M059J (cell line): Measurements from ENCODE around the gene GNG7. TPM values are rescaled to one million over a fixed set of nuclear protein-coding genes. Genes with fewer than 3 reads are reported as not detected.
A peak's percentile ranks its signal among the peaks of the same experiment; 100 is the strongest.
"Not testable (repeated sequence)": the region's sequence is repeated elsewhere in the genome, so short reads cannot be mapped to it uniquely, and the experiment has no call there.

Experiments
- DNase-seq: peaks from one replicate; pipeline ENCODE4 v3.0.0-alpha.2; 2012; ENCODE audit warnings: low read depth
- total RNA-seq: library from RNA; depleted of rRNA; stranded (reverse); fragments of >200 nt; shearing (Covaris generic); gene quantifications from 2 replicates; pipeline ENCODE4 v1.2.3, GENCODE V29; 2014

The GNG7 gene
- total RNA-seq, 1 experiment from 2014 or later: not detected

DNA sequence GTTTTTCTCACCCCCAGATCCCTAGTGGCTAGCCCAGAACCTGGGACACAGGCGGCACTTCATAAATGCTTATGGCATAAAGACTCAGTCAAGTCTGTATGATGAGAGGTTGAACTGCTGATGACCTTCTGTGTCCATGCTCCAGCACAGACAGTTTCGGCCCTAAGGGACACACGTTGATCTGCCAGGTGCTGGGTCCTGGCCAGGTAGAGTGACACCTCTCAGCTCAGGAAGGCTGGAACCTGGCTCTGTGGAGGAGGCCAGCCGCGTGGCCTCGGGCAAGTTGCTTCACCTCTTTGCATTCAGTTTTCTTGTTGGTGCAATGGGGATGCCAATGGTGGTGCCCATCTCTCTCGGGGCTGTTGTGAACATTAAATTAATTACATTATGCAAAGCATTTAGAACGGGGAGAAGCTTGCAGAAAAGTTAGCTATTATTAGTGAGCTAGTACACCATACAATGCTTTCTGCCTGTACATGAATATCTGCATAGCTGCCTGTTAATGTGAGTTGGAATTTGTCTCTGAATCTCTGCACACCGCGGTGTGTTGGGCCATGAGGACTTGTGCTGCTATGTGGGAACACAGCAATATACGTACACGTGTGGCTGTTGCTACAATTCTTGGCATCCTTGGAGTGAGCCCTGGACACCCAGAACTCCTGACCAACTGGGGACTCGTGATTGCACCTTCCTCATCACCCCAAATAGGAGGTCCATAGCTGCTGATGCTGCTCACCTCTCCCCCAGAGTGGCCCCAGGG, 218.1 kb downstream of the GNG7 start:
- no peak for DNase-seq

DNA sequence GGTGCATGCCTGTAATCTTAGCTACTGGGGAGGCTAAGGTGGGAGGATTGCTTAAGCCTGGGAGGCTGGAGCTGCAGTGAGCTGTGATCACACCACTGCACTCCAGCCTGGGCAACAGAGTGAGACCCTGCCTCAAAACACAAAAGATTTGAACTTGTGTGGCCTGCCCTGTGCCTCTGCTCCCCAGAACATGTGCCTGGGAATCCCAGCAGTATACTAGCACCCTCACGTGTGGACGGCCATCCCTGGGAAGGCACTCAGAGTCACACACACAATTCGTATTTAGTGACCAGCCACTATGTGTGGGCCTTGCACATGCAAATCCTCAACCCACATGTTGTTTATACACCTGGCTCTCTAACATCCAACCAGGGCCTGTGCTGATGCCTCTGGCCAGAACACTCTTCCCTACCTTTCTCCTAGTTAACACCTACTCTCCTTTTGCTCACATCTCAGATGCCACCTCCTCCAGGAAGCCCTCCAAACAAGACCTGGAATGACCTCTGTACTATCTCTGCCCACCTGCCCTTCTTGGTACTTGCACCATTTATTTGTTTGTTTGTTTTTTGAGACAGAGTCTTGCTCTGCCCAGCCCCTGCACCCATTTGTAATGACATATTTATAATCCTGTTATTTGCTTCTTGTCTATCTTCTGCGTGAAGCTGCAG, 218.9 kb downstream of the GNG7 start:
- no peak for DNase-seq

DNA sequence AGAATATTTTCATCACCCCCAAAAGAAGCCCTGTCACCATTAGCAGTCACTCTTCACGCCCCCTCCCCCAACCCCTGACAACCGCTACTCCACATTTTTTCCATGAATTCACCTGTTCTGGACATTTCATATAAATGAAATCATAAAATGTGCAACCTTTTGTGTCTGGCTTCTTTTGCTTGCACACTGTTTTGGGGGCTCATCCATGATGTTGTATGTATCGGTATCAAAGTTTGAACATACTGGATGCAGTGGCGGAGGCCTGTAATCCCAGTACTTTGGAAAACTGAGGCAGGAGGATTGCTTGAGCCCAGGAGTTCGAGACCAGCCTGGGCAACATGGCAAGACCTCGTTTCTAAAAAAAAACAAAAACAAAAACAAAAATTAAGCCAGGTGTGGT, 219.4 kb downstream of the GNG7 start:
- DNase-seq: no peak

DNA sequence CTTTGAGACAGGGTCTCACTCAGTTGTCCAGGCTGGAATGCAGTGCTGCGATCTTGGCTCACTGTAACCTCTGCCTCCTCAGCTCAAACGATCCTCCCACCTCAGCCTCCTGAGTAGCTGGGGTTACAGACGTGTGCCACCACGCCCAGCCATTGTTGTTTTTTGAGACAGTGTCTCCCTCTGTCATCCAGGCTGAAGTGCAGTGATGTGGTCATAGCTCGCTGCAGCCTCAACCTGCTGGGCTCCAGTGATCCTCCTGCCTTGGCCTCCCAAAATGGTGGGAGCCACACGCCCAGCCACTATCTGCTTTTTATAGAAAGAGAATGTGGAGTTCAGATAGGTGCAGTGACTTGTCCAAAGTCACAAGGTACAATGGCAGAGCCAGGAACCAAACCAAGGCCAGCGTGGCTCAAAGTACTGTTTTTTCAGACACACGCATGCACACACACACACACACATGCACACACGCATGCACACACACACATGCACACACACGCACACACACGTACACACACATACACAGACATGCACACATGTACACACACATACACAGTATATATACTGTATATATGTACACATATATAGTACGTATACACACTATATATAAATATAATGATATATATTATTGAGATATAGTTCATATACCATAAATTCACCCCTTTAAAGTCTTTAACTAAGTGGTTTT, 220.0 kb downstream of the GNG7 start:
- no peak for DNase-seq

DNA sequence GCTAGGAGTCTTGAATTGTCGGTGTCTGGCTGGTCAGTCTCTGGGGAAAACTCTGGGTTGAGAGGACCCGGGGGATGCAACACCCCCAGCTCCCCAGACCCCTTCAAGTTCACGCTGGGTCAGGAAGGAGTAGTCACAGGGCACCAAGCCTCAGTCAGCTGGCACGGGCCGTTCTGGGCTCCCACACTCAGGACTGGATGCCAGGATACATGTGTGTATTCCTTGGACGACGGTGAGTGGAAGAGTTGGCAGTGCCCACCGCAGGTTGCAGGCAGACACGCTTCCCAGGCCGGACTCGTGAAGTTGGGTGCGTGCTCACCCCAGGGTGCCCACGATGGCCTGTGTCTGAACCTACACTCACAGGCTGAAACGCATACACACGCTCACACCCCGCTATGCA, 221.0 kb downstream of the GNG7 start:
- DNase-seq: no peak

DNA sequence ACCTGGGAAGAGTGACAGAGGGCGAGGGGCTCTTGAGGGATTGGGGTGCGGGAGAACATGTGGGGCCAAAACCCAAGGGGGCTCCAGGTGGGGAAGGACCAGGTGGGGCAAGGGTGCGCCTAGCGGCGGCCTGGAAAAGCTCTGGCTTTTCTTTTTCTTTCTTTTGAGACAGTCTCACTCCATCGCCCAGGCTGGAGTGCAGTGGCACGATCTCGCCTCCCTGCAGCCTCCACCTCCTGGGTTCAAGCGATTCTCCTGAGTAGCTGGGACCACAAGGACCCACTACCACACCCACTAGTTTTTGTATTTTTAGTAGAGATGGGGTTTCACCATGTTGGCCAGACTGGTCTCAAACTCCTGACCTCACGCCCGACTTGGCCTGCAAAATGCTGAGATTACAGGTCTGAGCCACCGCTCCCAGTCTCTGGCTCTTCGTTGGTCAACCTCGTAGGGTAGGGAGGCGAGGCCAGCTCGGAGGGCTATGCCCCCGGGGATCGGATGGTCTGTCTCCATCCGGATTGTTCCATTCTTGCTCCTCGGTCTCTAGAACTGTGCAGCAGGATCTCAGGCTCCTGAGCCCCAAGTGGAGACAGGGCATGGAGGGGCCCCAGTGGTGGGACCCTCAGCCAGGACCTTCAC, 222.8 kb downstream of the GNG7 start:
- no peak for DNase-seq

DNA sequence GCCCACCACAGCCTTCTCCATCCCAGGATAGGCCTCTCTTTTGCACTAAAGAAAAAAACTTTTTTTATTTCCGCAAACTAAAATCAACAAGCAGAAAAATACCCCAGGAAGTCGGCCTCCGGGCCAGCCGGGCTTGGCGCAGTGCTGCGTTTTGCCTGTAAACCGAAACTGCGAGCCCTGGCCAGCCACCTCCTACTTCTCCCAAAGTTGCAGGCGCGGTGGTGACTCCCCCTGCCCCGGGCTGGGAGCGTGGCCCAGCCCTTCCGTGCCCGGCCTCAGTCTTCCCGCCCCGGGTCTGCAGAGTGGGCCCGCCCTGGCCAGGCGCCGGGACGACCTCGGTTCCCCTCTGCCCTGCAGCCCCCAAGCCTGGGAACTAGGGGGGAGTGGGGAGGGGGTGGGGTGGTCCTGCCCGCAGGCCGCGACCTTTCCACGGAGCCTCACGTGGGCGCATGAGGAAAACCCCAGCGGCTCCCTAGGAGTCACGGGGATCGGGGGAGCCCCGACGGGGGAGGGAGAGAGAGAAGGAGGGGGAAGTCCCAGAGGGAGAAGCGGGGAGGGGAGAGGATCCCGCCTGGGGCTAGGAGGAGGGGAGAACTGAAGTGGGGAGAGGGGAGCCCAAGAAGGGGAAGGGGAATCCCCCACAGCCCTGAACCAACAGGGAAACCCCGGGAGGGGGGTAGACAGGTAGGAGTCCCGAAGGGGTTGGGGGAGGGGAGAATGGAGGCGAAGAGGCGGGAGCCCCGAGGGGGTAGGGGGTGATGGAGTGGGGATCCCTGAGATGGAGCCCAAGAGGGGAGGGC, 223.5 kb downstream of the GNG7 start:
- DNase-seq: peak; percentile 82

- DNase-seq: peak; percentile 88
Measured at GRCh38 chr19:2478278-2478755, 224.2 kb downstream of the GNG7 start.

- DNase-seq: peak; percentile 69
Measured at GRCh38 chr19:2477732-2478191, 224.7 kb downstream of the GNG7 start.

GRCh38 chr19:2477141-2477710, 225.3 kb downstream of the GNG7 start:
- DNase-seq: peak; percentile 63

GRCh38 chr19:2476451-2477140, 225.9 kb downstream of the GNG7 start:
- DNase-seq: peak; percentile 72

DNA sequence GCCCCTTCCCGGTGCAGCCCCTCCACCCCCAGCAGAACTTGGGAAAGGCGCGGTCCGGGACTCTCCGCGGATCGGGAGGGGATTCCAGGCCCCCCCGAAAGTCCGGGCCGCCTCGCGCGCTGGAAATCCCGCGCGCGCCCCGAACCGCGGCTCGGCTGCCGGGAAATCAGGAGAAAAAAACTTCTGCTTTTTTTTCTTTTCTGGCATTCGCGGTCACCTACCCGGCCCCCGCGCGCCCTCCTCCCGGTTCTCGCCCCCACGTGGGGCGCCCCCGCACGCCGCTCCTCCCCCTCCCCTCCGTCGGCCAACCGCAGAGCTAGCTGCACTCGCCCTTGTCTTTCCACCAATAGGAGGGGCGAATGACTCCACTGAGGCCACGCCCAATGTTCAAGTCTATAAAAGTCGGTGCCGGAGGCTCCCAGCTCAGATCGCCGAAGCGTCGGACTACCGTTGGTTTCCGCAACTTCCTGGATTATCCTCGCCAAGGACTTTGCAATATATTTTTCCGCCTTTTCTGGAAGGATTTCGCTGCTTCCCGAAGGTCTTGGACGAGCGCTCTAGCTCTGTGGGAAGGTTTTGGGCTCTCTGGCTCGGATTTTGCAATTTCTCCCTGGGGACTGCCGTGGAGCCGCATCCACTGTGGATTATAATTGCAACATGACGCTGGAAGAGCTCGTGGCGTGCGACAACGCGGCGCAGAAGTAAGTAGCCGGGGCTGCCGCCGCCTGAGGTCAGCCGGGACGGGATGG, 226.6 kb downstream of the GNG7 start, which contains the start of gene GADD45B:
Gene GADD45B (plus strand): TSS at position 426 of the 749 bp plus-strand sequence. CDS start 232 bp downstream, at position 658.
- peak; percentile 96 for DNase-seq

- DNase-seq: peak; percentile 82
Measured at GRCh38 chr19:2475018-2475701, 227.3 kb downstream of the GNG7 start.

DNA sequence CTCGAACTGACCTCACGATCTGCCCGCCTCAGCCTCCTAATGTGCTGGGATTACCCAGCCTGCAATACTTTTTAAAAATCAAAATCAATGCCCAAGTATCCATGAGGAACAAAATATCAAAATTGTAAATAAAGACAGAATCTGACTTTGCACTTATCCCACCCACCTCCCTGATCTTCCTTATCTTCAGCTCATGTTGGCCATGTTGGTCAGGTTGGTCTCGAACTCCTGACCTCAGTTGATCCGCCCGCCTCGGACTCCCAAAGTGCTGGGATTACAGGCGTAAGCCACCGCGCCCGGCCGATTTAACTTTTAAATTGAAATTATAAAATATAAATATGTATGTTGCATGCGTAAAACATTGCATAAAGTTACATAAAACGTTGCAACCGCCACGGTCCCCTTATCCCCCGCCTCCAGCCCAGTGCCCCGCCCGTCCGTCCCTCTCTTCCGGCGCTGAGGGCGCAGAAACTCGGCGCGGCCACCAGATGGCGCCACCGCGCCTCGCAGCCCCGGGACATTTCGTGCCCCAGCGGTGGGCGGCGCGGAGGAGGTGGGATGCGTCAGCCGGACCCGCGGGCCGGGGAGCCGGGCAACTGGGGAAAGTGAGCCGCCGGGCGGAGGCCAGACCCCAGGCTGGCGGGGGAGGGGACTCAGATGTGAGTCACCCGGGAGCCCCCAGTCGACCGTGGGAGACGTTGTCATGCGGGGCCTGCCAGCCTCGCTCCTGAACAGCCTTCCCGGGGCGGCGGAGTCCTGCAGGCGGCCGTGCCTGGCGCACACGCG, 228.1 kb downstream of the GNG7 start:
- peak; percentile 87 for DNase-seq

GRCh38 chr19:2469915-2470200, 232.6 kb downstream of the GNG7 start:
- DNase-seq: not testable (repeated sequence)

GRCh38 chr19:2469102-2469914, 233.2 kb downstream of the GNG7 start:
- DNase-seq: peak; percentile 94

DNA sequence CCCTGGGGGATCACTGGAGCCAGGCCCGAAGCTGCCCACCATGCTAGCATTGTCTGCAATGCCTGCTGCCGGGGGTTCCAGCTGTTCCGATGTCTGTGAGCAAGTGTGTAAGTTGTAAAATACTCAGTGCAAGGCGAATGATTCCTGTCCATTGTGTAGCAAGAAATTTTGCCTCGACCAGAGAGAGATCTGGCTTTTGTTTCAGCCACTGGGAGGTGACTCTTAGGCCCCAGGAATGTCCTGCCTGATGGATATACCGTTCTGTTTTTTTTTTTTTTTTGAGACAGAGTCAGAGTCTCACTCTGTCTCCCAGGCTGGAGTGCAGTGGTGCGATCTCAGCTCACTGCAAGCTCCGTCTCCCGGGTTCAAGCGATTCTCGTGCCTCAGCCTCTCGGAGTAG, 233.9 kb downstream of the GNG7 start:
- no peak for DNase-seq
